SK-N-MC (cell line): ENCODE measurements around the gene HK2.

Experiments
- DNase-seq: peaks from one replicate; pipeline ENCODE4 v3.0.0-alpha.2; 2011; ENCODE audit warnings: low read depth, low spot score
- H3K27ac ChIP-seq: fragments of 200-600 bp; sonication (generic); 2 replicates; pipeline ENCODE4 v1.5.1; 2016; ENCODE audit warnings: mixed run types
- H3K36me3 ChIP-seq: fragments of 200-600 bp; sonication (generic); 2 replicates; pipeline ENCODE4 v1.6.1; 2017; ENCODE audit warnings: antibody characterized with exemption, low read length, mixed read lengths; ENCODE audit not compliant: insufficient read depth
- H3K4me3 ChIP-seq: fragments of 200-600 bp; sonication (generic); 2 replicates; pipeline ENCODE4 v1.5.1; 2016
- H3K9ac ChIP-seq: fragments of 200-600 bp; sonication (generic); 2 replicates; pipeline ENCODE4 v1.8.0; 2017; ENCODE audit warnings: mixed run types, mixed read lengths; ENCODE audit not compliant: insufficient read length
- H3K9me3 ChIP-seq: fragments of 200-600 bp; sonication (generic); 2 replicates; pipeline ENCODE4 v1.6.1; 2017; ENCODE audit warnings: low read depth, mild to moderate bottlenecking, antibody characterized with exemption, low read length, moderate library complexity, mixed read lengths
- EZH2 ChIP-seq: fragments of 200-600 bp; sonication (generic); IDR thresholded peaks from one replicate; pipeline ENCODE4 v1.6.1; 2017; ENCODE audit warnings: antibody characterized with exemption
- FOXP2 ChIP-seq: optimal IDR thresholded peaks from 2 replicates; pipeline ENCODE3; 2011; ENCODE audit warnings: mild to moderate bottlenecking, moderate library complexity; ENCODE audit not compliant: insufficient read depth; ENCODE audit errors: extremely low read length, control extremely low read depth
- POLR2AphosphoS5 ChIP-seq: IDR thresholded peaks from 2 replicates; pipeline ENCODE4 v1.6.1; 2012; ENCODE audit warnings: mild to moderate bottlenecking, low read depth, low read length, borderline replicate concordance

The HK2 gene

DNA sequence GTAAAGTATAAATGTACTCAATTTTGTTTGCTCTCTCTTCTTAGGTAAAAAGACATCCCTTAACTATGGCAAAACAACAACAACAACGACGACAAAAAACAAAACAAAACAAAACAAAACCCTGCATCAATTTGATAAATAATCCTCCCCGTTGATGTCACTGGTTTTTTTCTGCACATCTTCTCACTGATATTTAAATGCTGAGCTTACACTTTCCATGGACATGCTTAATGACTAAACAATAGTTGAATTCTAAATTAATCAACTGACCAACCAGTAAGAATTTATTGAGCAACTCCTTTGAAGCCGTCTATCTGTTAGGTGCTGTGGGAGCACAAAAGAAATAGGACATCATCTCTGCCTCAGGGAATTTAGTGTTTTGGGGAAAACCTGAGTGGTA is 104.3 kb downstream of the HK2 start:
- H3K4me3 ChIP-seq: no peak overlapping the region
- no peak for DNase-seq
- no peak overlapping the region for H3K9ac ChIP-seq
- no peaks in the 10 kb centered on the region for H3K9me3 ChIP-seq
- no peak overlapping the region for H3K27ac ChIP-seq
- no peaks in the 10 kb centered on the region for H3K36me3 ChIP-seq
- TF ChIP-seq POLR2AphosphoS5 (no peak), EZH2 (no peak), FOXP2 (no peak)

DNA sequence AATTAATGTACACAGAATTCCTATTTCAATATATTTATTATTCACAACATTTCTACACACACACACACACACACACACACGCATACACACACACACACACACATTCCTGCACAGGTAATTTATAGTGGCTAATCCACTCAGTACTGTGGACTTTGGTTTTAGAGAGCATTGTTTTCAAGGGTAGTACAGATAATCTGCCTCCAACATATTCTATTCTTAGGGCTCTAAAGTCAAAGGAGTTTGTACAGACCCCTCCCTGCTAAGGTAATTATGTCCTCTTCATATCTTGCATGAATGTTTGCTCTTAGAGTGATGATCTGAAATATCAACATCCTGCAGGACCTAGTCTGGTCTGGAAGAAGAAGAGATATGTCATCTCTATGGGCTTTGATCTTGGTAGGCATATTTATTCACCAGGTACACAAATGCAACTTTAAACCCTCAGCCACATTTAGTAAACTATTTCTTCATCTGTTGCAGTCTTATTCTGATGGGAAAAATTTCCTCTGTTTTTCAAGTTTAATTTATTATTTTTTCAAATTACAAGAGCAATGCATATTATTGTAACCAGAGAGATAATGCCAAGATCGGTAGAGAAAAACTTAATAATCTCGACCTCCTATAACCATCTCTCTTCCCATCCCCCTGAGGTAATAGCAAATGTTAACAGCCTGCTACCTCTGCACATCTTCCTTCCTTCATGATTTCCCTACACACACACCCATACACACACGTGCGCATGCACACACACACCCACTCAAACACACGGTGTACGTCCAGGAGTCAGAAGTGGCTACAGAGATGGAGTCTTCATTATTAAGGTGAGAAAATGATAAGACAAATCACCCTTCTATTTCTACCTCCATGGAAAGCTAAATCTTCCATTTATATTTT is 106.2 kb downstream of the HK2 start:
- Histone ChIP-seq H3K4me3 (no peak overlapping the region), H3K9me3 (no peaks in the 10 kb centered on the region), H3K27ac (no peak overlapping the region), H3K36me3 (no peaks in the 10 kb centered on the region), H3K9ac (no peak overlapping the region)
- no peak for TF ChIP-seq POLR2AphosphoS5
- DNase-seq: no peak

DNA sequence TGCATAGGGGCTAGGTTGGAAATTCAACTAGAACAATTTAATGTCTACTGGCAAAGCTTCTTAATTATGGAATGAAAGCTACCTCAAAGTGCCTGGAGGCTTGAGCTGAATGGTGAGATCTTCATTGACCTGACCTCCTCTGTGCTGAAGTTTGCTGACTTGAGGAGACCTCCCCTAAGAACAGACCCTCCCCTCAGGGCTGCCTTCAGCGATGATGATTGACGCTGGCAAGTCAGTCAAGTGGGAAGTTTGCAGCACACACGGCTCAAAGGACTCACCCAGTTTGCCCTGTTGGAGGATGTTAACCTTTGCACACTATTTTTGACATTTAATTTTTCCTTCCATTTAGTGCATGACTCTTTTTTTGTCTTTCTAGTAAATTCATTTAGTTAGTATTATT is 107.4 kb downstream of the HK2 start:
- Histone ChIP-seq H3K9me3 (no peaks in the 10 kb centered on the region), H3K36me3 (no peaks in the 10 kb centered on the region), H3K9ac (no peak overlapping the region), H3K27ac (no peak overlapping the region), H3K4me3 (no peak overlapping the region)
- TF ChIP-seq POLR2AphosphoS5 (no peak), EZH2 (no peak), FOXP2 (no peak)
- no peak for DNase-seq

DNA sequence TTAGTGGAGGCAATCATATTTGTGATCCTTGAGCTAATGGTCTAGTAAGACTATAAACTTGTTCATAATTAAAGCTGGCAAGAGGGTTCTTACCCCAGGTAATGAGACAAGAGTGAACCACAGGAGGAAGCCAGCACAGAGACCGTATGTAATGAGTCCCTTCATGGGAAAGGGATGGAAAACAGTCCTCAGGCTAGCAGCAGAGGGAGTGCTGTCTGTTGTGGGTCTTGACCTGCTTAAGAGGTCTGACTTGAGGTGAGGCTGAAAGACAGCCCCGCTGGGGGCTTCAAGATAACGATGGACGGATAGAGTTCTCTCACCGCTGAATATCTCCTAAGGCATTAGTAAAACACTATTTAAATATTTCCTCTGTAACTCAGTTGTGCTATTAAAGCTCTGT is 108.3 kb downstream of the HK2 start:
- Histone ChIP-seq H3K36me3 (no peaks in the 10 kb centered on the region), H3K9ac (no peak overlapping the region)
- TF ChIP-seq FOXP2 (no peak), EZH2 (no peak), POLR2AphosphoS5 (no peak)

More for the DNA sequence above, 108.3 kb downstream of the HK2 start:
- no peak for DNase-seq
- H3K4me3 ChIP-seq: no peak overlapping the region
- H3K9me3 ChIP-seq: no peaks in the 10 kb centered on the region
- no peak overlapping the region for H3K27ac ChIP-seq
